UCSD-AML1 (cell line): ENCODE measurements around the gene SLC38A1.

ENCODE experiments used
- DNase-seq: peaks from one replicate; lab custom pipeline; 2025; ENCODE audit not compliant: unreplicated experiment; lab: John Stamatoyannopoulos, UW

Gene SLC38A1

DNA sequence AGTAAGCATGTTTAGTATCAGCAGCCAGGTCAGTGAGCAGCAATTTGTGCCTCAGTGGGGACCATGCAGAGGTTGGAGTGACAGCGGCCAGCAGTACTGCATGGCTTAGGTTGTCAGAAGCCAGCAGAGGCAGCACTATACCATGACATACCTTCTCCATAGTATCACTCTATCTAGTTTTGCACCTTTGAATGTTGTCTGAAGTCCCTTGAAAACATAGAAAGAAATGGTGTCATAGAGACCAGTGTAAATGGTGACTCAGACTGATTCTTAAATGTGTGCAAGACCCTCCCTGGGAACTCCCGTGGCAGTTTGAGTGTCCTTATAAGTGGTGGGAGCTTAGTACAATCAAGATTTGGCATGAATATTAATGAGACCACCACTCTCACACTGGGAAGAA, 124.4 kb downstream of the SLC38A1 start:
- no peak for DNase-seq

DNA sequence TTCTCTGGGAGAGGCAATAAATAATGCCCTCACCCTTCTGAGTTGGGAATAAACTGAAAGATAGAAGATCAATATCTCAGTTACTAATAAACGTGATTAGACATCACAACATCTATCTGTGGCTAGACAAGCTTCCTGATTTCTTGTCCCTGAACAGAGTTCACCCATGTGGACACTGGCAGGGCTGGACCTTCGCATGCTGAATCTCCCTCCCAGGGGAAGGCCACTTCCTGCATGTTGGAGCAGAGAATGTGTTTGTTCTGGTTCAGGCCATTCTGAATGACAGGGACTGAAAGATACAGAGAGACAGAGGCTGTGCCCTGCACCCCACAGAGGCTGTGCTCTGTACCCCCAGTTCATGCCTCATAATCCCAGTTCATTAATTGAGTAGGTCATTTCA, 132.6 kb downstream of the SLC38A1 start:
- no peak for DNase-seq

DNA sequence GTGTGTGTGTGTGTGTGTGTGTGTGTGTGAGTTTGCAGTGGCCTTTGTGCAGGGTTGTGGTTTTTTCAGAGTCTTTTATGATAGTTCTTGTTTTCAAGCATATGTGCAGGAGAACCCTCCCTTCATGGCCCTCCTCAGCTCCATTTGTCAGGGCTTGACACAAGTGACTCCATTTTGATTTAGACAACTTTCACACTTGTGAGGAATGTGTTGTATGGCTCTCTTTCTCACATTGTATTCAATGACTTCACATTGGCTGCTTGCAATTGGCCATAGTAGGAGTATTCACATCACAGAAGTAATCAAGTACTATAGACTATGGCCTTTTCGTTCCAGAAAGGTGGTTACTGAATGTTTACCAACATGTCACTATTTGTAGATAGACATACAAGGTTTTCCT, 133.1 kb downstream of the SLC38A1 start:
- no peak for DNase-seq

DNA sequence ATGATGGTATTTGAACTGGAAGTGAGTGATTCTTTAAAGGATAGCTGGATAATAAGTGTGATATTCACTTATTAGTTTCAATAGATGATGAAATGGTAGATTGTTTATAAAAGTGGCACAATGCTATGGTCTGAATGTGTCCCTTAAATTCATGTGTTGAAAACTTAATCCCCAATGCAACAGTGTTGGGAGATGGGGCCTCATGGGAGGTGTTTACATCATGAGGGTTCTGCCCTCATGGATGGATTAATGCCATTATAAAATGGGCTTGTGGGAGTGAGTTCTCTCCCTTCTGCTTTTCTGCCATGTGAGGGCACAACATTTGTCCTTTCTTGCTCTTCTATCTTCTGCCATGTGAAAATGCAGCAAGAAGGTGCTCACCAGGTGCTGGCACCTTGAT, 134.0 kb downstream of the SLC38A1 start:
- no peak for DNase-seq

DNA sequence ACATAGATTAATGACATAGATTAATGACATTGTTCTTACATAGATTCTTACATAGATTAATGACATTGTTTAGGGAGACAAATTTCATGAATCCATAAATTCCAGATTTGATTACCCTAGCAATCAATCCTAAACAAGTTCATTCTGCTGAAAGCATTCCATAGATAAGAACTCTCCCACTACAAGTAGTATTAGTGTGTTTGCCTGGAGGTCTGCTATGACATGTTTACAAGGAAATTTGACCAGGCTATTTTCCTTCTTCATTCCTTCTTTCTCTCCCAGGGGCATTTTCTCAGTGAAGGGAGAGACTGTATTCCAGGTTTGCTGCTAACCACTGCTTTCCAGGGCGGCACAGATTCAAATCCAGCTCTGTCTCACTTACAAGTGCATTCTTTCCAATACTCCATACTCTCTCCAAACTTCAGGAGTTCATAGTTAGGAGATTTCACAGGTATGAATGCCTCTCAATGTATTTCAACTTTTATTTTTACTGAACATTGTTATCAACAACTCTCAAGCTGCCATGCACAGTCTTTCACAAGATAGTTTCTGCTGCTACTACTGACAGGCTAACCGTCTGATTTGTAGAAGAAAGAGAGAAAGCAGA, 134.5 kb downstream of the SLC38A1 start:
- DNase-seq: no peak

DNA sequence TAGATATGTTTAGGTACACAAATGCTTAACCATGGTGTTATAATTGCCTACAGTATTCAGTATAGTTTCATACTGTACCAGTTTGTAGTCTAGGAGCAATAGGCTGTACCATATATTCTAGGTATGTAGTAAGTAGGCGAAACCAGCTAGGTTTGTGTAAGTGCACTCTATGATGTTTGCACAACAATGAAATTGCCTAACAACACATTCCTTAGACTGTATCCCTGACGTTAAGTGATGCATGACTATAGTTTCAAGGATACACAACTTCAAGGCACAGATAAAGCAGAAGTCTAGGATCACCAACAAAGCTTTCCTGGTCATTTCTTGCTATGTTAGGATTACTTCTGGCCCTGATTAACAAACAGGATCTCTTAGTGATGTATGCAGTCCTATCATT, 135.1 kb downstream of the SLC38A1 start:
- DNase-seq: no peak
